GM12892 (cell line): ENCODE data around the gene MAP3K7CL.

ENCODE experiments used
- POLR2A ChIP-seq: IDR thresholded peaks from 2 replicates; pipeline ENCODE4 v1.6.1; 2011; ENCODE audit warnings: low read depth, low read length, control low read depth
- POLR2AphosphoS5 ChIP-seq: IDR thresholded peaks from 2 replicates; pipeline ENCODE4 v1.6.1; 2011; ENCODE audit warnings: low read depth, low read length, control low read depth
- TAF1 ChIP-seq: IDR thresholded peaks from 2 replicates; pipeline ENCODE4 v1.6.1; 2011; ENCODE audit warnings: low read depth, mild to moderate bottlenecking, control low read depth, low read length, borderline replicate concordance

GRCh38 chr21:29175408-29176134 is 45.1 kb downstream of the MAP3K7CL start:
- TF ChIP-seq POLR2AphosphoS5 (no peak), POLR2A (no peak), TAF1 (no peak)
